ENCODE measurements around the gene SLC35D2.
A peak's percentile ranks its signal among the peaks of the same experiment; 100 is the strongest.
"Not testable (repeated sequence)": the region's sequence is repeated elsewhere in the genome, so short reads cannot be mapped to it uniquely, and the experiment has no call there.

Gene SLC35D2

DNA sequence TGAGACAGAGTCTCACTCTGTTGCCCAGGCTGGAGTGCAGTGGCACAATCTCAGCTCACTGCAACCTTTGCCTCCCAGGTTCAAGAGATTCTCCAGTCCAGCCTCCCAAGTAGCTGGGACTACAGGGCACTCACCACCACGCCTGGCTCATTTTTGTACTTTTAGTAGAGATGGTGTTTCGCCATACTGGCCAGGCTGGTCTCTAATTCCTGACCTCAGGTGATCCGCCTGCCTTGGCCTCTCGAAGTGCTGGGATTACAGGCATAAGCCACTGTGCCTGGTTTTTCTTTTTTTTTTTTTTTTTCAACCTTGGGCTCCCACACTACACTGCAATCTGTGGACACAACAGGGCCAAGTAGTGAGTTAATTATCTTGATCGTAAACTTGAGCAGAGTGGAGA is 60.8 kb downstream of the SLC35D2 start:
- not testable (repeated sequence) for H3K36me3 Mint-ChIP-seq; DNase-seq; H3K27me3 Mint-ChIP-seq; H3K4me3 Mint-ChIP-seq; ATAC-seq (replicated peaks); H3K27ac Mint-ChIP-seq; H3K9me3 Mint-ChIP-seq; H3K4me1 Mint-ChIP-seq

DNA sequence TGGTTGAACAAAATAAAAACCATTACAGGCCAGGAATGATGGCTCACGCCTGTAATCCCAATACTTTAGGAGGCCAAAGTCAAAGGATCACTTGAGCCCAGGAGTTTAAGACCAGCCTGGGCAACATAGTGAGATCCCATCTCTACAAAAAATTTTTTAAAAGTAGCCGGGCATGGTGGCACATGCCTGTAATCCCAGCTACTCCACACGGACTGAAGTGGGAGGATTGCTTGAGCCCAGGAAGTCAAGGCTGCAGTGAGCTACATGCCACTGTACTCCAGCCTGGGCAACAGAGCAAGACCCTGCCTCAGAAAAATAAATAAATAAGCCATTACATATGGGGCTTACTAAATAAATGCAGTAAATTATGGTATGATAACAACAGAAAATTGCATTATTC is 61.3 kb downstream of the SLC35D2 start:
- not testable (repeated sequence) for DNase-seq; H3K27me3 Mint-ChIP-seq; H3K27ac Mint-ChIP-seq; H3K4me3 Mint-ChIP-seq; H3K36me3 Mint-ChIP-seq; H3K4me1 Mint-ChIP-seq; ATAC-seq (replicated peaks); H3K9me3 Mint-ChIP-seq

DNA sequence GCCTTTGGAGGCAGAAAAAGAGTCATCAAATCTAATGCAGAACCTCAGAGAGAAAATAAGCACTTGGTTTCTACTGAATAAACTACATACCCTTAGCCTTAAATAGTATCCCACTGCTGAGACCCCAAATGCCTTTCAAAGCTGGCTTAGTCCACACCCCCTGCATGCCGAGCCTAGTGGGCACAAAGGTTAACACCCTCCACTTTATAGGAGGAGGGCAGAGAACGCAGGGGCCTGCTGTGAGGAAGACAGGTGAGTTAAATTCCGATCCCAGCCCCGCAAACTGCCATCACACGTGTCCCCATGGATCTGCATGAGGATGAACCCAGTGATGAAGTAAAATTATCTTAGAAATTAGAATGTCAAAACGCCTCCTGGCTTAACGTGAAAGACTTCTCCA is 62.0 kb downstream of the SLC35D2 start:
- no peak for DNase-seq
- Mint-ChIP-seq H3K27me3 (peaks cover 4 to 6% of the 10 kb centered on the region in 2 donors), H3K4me1 (peaks cover 0 to 2% of the 10 kb centered on the region in 2 donors), H3K4me3 (no peak overlapping the region), H3K27ac (no peak overlapping the region), H3K36me3 (no peaks in the 10 kb centered on the region), H3K9me3 (no peaks in the 10 kb centered on the region)
- ATAC-seq (replicated peaks) = no peak

DNA sequence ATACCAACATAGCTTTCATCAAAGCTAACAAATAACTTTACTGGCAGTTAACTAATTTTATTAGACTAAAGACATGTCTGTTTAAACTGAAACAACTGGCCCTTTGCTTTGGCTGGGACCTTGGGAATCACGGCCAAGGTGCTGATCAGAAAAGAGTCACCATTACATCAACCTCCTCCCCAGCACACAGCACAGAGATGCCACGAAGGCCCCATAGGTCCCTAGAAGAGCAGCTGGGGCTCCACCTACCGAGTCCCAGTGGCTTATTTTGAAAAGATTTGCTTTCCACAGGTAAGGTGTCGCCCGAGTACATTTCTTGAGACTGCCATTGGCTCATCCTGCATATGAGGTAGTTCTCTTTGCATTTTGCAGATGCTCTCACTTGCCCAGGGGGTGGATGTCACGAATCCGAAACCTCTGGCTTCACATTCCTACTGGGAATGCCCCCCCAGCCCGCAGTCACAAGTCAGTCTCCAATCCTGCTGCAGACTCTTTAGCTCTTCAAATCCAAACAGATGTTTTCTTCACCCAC is 62.7 kb downstream of the SLC35D2 start:
- Mint-ChIP-seq H3K4me3 (no peak overlapping the region), H3K27me3 (peaks cover 4 to 6% of the 10 kb centered on the region in 2 donors), H3K27ac (no peak overlapping the region), H3K4me1 (peaks cover 0 to 2% of the 10 kb centered on the region in 2 donors), H3K9me3 (no peaks in the 10 kb centered on the region), H3K36me3 (no peaks in the 10 kb centered on the region)
- ATAC-seq (replicated peaks) = no peak
- no peak for DNase-seq

DNA sequence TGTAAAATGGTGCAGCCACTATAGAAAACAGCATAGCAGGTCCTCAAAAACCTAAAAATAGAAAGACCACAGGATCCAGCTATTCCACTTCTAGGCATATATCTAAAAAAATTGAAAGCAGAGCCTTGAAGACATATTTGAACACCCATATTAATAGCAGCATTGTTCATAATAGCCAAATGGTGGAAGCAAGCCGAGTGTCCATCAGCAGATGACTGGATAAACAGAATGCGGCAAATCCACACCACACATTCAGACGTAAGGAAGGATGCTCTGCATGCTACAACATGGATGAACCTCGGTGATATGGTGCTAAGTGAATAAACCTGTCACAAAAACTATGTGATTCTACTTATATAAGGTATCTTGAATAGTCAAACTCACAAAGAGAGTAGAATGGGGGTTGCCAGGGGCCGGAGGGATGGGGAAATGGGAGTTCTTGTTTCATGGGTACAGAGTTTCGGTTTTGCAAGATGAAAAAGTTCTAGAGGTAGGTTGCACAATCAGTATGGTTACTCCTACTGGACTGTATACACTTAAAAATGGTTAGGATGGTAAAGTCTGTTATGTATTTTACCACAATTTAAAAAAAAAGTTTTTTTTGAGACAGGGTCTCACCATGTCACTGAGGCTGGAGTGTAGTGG is 64.5 kb downstream of the SLC35D2 start:
- H3K9me3 Mint-ChIP-seq = peaks cover 0 to 2% of the 10 kb centered on the region in 2 donors
- H3K36me3 Mint-ChIP-seq = no peaks in the 10 kb centered on the region
- H3K4me1 Mint-ChIP-seq = peaks cover 0 to 2% of the 10 kb centered on the region in 2 donors
- H3K27me3 Mint-ChIP-seq = peaks cover 4 to 11% of the 10 kb centered on the region in 2 donors
- H3K27ac Mint-ChIP-seq = no peak overlapping the region
- ATAC-seq (replicated peaks) = peak in 1 of 2 donors; percentile 33
- H3K4me3 Mint-ChIP-seq = no peak overlapping the region
- DNase-seq = no peak

DNA sequence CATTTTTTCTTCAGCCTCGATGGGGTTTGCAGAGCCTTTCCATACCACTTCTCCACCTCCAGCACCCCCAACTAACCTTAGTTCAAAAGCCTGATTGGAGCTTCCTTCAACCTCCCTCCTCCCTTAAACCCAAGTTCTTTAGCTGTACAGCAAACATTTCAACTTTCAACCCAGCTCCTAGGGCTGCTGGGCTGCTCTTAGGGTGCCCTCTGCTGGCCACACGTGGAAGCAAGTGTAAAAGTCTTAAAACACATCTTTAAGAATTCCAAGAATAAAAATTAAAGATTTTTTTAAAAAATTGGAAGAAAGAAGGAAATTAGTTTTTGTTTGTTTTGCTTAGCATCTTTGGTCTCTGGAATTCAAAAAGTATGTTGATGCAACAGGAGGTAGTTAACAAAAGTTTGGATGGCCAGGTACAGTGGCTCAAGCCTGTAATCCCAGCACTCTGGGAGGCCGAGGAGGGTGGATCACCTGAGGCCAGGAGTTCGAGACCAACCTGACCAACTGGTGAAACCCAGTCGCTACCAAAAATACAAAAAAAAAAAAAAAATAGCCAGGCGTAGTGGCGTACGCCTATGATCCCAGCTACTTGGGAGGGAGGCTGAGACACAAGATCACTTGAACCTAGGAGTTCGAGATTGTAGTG is 66.1 kb downstream of the SLC35D2 start:
- H3K27me3 Mint-ChIP-seq = peaks cover 9 to 11% of the 10 kb centered on the region in 2 donors
- DNase-seq = no peak
- ATAC-seq (replicated peaks) = peak; percentile 59 to 60
- no peak overlapping the region for H3K27ac Mint-ChIP-seq
- H3K4me3 Mint-ChIP-seq = no peak overlapping the region
- H3K9me3 Mint-ChIP-seq = peaks cover 12 to 13% of the 10 kb centered on the region in 2 donors
- H3K36me3 Mint-ChIP-seq = peaks cover 2 to 9% of the 10 kb centered on the region in 2 donors
- H3K4me1 Mint-ChIP-seq = peaks cover 0 to 2% of the 10 kb centered on the region in 2 donors

DNA sequence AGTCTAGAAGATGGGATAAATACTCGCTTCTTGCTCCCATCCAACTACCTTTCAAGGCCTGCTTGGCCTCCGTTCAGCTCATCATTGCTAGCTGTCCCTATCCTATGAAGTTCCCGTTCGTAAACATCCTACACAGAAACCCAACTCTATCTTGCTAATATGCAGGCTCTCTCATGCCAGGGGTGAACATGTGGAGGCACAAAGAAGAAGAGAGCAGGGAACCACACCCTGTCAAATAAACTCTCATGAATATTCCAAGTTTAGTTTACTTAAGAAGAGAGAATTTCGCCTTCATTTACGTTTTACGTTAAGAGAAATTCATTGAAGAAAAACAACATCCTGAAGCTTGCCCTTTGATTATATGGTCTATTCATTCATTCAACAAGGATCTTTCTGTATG is 73.7 kb downstream of the SLC35D2 start:
- no peak overlapping the region for H3K4me3 Mint-ChIP-seq
- H3K27me3 Mint-ChIP-seq = peaks cover 9 to 23% of the 10 kb centered on the region in 2 donors
- H3K36me3 Mint-ChIP-seq = peaks cover 5 to 15% of the 10 kb centered on the region in 2 donors
- no peak overlapping the region for H3K27ac Mint-ChIP-seq
- DNase-seq (no peak), ATAC-seq (replicated peaks) (no peak)
- H3K9me3 Mint-ChIP-seq = peaks cover 20 to 25% of the 10 kb centered on the region in 2 donors
- no peaks in the 10 kb centered on the region for H3K4me1 Mint-ChIP-seq

DNA sequence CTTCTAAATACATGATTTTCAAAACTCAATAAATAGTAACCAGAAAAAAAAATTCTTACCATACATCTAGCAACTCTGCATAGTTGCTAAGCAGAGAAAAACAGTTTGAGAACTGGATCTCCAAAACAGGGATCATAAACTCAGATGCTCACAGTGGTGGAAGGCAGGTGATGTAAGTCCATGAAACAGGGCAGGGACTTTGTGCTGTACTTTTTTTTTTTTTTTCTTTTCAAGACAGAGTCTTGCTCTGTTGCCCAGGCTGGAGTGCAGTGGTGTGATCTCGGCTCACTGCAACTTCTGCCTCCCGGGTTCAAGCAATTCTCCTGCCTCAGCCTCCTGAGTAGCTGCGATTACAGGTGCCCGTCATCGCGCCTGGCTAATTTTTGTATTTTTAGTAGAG is 76.6 kb downstream of the SLC35D2 start:
- not testable (repeated sequence) for H3K27ac Mint-ChIP-seq; ATAC-seq (replicated peaks); H3K4me1 Mint-ChIP-seq; H3K4me3 Mint-ChIP-seq; DNase-seq; H3K36me3 Mint-ChIP-seq
- Mint-ChIP-seq H3K27me3 (peaks cover 14 to 19% of the 10 kb centered on the region in 2 donors), H3K9me3 (peaks cover 10 to 15% of the 10 kb centered on the region in 2 donors)

DNA sequence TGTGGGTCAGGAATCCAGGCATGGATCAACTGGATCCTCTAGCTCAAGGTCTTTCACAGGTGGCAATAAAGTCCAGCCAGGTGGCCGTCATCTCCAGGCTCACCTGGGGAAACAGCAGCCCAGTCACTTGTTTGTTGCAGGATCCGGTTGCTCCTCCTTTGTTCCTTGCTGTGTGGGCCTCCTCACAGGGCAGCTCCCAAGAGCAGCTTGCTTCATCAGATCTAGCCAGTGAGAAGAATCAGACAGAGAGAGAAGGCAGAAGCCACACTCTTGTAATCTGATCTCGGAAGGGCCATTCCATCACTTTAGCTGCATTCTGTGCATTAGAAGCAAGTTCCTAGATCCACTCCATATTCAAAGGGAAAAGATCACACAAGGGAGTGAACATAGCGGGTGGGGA is 78.3 kb downstream of the SLC35D2 start:
- H3K36me3 Mint-ChIP-seq = no peaks in the 10 kb centered on the region
- H3K9me3 Mint-ChIP-seq = peaks cover 5 to 8% of the 10 kb centered on the region in 2 donors
- no peak overlapping the region for H3K4me3 Mint-ChIP-seq
- no peak overlapping the region for H3K27ac Mint-ChIP-seq
- peaks cover 7 to 11% of the 10 kb centered on the region in 2 donors for H3K27me3 Mint-ChIP-seq
- H3K4me1 Mint-ChIP-seq = no peaks in the 10 kb centered on the region
- DNase-seq = no peak
- ATAC-seq (replicated peaks) = no peak

DNA sequence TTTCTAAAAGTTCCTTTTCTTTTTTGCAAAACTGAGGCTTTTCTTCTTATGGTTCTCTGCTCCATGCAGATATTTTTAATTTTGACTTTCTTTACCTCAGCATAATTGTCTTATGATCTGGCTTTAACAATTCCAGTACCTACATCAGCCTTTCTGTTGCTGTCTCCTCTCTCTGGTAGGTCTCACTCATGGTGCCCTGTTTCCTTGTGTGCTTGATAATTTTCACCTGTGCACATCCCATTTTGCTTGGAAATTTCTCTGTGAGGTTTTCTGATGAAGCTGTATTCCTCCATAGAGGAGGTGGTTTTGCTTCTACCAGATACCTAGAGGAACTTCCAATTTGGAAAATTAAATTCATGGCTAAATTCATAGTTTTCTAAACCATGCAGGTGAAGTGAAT is 79.3 kb downstream of the SLC35D2 start:
- peaks cover 5 to 8% of the 10 kb centered on the region in 2 donors for H3K9me3 Mint-ChIP-seq
- no peaks in the 10 kb centered on the region for H3K36me3 Mint-ChIP-seq
- no peak for DNase-seq
- H3K27me3 Mint-ChIP-seq = peaks cover 7 to 11% of the 10 kb centered on the region in 2 donors
- H3K4me3 Mint-ChIP-seq = no peak overlapping the region
- H3K27ac Mint-ChIP-seq = no peak overlapping the region
- H3K4me1 Mint-ChIP-seq = no peaks in the 10 kb centered on the region
- no peak for ATAC-seq (replicated peaks)

DNA sequence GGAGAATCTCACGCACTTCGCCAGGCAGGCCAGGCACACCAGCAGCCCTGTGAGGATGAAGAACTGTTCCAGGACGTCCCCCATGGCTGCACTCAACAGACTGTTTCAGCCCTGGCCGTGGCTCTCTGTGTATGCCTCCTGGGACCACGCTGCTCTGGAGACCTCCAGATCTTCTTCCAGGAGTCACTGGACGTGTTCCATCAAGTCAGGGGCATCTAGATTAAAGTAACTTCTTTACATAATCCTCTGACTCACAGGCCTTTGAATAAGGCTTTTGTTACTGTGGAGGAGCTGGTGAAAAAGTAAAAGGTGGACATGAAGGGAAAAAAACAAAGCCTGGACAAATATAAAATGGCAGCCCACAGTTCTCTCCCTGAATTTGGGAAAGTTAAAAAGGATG is 81.5 kb downstream of the SLC35D2 start, which contains the start of gene HSD17B3:
Gene HSD17B3, minus strand, starts transcription at position 156 of the 400 bp plus-strand sequence. Its CDS starts 72 bp downstream, at position 84.
- H3K4me3 Mint-ChIP-seq = no peak within 1 kb of the TSS
- ATAC-seq (replicated peaks) = no peak
- H3K27ac Mint-ChIP-seq = no peak within 1 kb of the TSS
- no peak for DNase-seq
- peaks cover 5 to 8% of the 10 kb centered on the region in 2 donors for H3K9me3 Mint-ChIP-seq
- H3K4me1 Mint-ChIP-seq = no peaks in the 10 kb centered on the region
- peaks cover 11 to 14% of the 10 kb centered on the region in 2 donors for H3K27me3 Mint-ChIP-seq
- no peaks in the 10 kb centered on the region for H3K36me3 Mint-ChIP-seq

DNA sequence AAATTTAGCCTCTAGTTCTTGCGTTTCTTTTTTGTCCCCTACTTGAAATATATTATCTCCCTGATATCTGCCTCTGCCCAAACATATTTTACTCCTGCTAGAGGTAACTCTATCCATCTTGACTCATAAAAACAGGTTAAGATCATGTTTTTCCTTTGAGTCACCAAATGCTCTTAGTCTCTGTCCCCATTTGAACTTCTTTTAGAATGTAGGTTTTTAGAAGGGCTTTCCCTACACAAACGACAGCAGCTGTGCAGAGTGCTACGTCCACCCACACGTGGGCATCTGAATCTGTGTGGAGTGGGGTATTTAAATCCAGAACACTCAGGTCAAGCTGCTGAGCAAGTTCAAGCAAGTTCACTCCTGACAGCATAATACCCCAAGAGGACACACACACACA is 83.7 kb downstream of the SLC35D2 start:
- Mint-ChIP-seq H3K9me3 (peaks cover 8 to 9% of the 10 kb centered on the region in 2 donors), H3K27me3 (peaks cover 19 to 21% of the 10 kb centered on the region in 2 donors), H3K27ac (no peak overlapping the region), H3K4me3 (no peak overlapping the region), H3K36me3 (no peaks in the 10 kb centered on the region), H3K4me1 (no peaks in the 10 kb centered on the region)
- DNase-seq = no peak
- ATAC-seq (replicated peaks) = no peak

DNA sequence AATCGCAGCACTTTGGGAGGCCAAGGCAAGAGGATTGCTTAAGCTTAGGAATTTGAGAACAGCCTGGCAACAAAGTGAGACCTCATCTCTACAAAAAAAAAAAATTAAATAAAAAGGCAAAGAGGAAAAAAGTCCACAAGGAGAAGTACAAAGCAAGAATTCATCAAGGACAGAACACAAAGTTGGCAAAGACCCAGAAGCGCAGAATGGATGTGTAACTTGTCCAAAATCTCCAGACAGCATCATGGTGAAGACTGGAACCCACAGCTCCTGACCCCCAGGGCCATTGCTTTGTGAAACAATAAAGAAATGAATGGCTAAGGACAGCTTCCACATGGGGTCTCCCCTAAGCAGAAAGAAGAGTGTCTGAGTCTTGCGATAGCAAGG is 89.4 kb downstream of the SLC35D2 start:
- H3K27ac Mint-ChIP-seq = no peak overlapping the region
- DNase-seq (no peak), ATAC-seq (replicated peaks) (no peak)
- H3K4me1 Mint-ChIP-seq = no peaks in the 10 kb centered on the region
- H3K27me3 Mint-ChIP-seq = peaks cover 21 to 24% of the 10 kb centered on the region in 2 donors
- peaks cover 0 to 7% of the 10 kb centered on the region in 2 donors for H3K9me3 Mint-ChIP-seq
- no peak overlapping the region for H3K4me3 Mint-ChIP-seq
- H3K36me3 Mint-ChIP-seq = no peaks in the 10 kb centered on the region

DNA sequence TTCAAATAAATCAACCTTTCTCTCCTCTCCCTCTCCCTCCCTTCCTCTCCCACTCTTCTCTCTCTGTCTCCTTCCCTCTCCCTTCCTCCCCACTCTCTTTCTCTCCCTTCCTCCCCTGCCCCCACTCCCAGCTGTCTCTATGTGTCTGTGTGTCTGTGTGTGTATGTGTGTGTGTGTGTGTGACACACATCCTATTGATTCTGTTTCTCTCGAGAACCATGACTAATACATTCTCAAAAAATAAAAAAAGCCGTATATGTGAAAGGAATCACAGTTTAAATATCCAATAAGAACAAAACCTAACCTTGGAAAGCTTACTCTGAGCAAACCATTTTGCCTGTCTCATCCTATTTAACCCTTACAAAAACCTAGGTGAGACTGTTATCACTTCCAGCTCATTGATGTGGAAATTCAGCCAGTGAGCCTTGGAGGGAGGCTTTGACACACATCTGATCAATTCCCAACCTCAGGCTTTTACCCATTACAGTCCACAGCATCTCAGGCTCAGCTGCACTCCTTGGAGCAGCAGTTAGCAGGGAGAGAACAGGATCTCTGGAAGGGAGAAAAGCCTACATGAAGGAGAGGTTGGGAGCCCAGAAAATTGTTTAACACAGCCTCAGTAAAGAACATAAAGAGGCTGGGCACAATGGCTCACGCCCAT is 89.9 kb downstream of the SLC35D2 start:
- Mint-ChIP-seq H3K27me3 (peaks cover 19 to 24% of the 10 kb centered on the region in 2 donors), H3K27ac (no peak overlapping the region), H3K4me3 (no peak overlapping the region), H3K9me3 (peaks cover 0 to 7% of the 10 kb centered on the region in 2 donors), H3K4me1 (no peaks in the 10 kb centered on the region), H3K36me3 (no peaks in the 10 kb centered on the region)
- DNase-seq (no peak), ATAC-seq (replicated peaks) (no peak)
